Liver (tissue), 3 donors: Measurements from ENCODE around the gene KCP.

Experiments
- CTCF ChIP-seq: fragments of 150-350 bp; IDR thresholded peaks from 2 replicates; pipeline ENCODE4 v1.5.1; 2017; ENCODE audit warnings: improper control_type of control experiment, low read depth, low read length; ENCODE audit not compliant: missing input control
- GABPA ChIP-seq, 2 donors: IDR thresholded peaks in 1 of 2; conservative IDR thresholded peaks in 1 of 2; 2 replicates each; pipeline ENCODE4 v1.6.1; 2016; ENCODE audit warnings: antibody characterized with exemption in 2 of 2, mild to moderate bottlenecking in 1 of 2, moderate library complexity in 1 of 2
- HNF4A ChIP-seq, 2 donors: conservative IDR thresholded peaks; 2 replicates each; pipeline ENCODE4 v1.6.1; 2016; ENCODE audit warnings: antibody characterized with exemption in 2 of 2, mild to moderate bottlenecking in 2 of 2
- RAD21 ChIP-seq, 2 donors: IDR thresholded peaks; 2 replicates each; pipeline ENCODE4 v1.6.1; 2016; ENCODE audit warnings: antibody characterized with exemption in 2 of 2, mild to moderate bottlenecking in 2 of 2
- REST ChIP-seq: IDR thresholded peaks from 2 replicates; pipeline ENCODE4 v1.6.1; 2016; ENCODE audit warnings: antibody characterized with exemption, mild to moderate bottlenecking
- TAF1 ChIP-seq: conservative IDR thresholded peaks from 2 replicates; pipeline ENCODE4 v1.6.1; 2016; ENCODE audit warnings: antibody characterized with exemption, mild to moderate bottlenecking
- TF ChIP-seq, protein P1 (sequence below): IDR thresholded peaks from 2 replicates; pipeline ENCODE4 v1.6.1; 2016; ENCODE audit warnings: antibody characterized with exemption
- donor health status: healthy.
- donor health status: healthy.

DNA sequence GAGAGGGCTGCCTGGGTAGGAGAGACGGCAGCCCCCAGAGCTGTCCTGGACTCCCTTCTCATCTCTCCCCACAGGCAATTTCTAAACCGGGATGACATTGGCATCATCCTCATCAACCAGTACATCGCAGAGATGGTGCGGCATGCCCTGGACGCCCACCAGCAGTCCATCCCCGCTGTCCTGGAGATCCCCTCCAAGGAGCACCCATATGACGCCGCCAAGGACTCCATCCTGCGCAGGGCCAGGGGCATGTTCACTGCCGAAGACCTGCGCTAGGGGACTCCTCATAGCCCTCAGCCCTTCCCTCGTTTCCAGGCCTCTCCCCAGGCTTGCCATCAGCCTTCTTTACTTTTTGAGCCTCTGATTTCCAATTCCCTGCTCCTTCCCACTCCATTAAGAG is 45.2 kb downstream of the KCP start:
- TF ChIP-seq CTCF (no peak), GABPA (IDR thresholded peaks at IDR 0.05 in 1 of 2, conservative IDR thresholded peaks at IDR 0.05 in 1 of 2) (no peak), RAD21 (IDR thresholded peaks at IDR 0.05) (no peak), HNF4A (conservative IDR thresholded peaks at IDR 0.05) (no peak), REST (no peak), TAF1 (no peak)
- TF ChIP-seq, protein P1, sequence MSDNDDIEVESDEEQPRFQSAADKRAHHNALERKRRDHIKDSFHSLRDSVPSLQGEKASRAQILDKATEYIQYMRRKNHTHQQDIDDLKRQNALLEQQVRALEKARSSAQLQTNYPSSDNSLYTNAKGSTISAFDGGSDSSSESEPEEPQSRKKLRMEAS: no peak
